ENCODE results near the gene RC3H1. TPM values are rescaled to one million over a fixed set of nuclear protein-coding genes. Genes with fewer than 3 reads are reported as not detected.

RC3H1 gene
- total RNA-seq, 1 donor from 2014 or later, result 39.4 TPM

DNA sequence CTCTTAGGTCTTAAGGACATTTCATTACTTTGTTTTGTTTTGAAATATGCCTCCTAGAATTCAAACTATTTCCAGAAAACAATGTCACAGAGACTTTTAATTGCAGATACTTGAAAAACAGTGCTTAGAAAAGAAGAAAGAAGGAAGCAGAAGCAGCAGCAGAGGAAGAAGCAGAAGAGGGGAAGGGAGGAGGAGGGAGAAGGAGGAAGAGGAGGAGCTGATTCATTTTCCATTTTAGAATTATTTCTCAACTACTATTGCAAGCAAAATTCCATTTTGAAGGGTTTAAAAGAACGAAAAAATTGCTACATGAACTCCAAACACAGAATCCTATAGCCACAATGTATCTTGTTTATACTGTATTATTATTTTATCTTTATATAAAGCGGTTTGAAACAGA lies 13.9 kb downstream of the RC3H1 start:
- Mint-ChIP-seq H3K27ac (no peak overlapping the region), H3K27me3 (no peaks in the 10 kb centered on the region), H3K4me3 (no peak overlapping the region), H3K36me3 (peaks cover 29% of the 10 kb centered on the region), H3K4me1 (ENCODE audit: unreplicated experiment) (peaks cover 15% of the 10 kb centered on the region), H3K9me3 (peaks cover 3% of the 10 kb centered on the region)
- no peak for DNase-seq (ENCODE audit: extremely low spot score, unreplicated experiment)
- no peak for TF ChIP-seq CTCF (conservative IDR thresholded peaks at IDR 0.05)

GRCh38 chr1:174007851-174008250 lies 14.3 kb downstream of the RC3H1 start:
- H3K9me3 Mint-ChIP-seq, result no peaks in the 10 kb centered on the region
- peaks cover 26% of the 10 kb centered on the region for H3K36me3 Mint-ChIP-seq
- H3K4me1 Mint-ChIP-seq (ENCODE audit: unreplicated experiment), result peaks cover 16% of the 10 kb centered on the region
- no peak overlapping the region for H3K27ac Mint-ChIP-seq
- H3K4me3 Mint-ChIP-seq, result no peak overlapping the region
- no peaks in the 10 kb centered on the region for H3K27me3 Mint-ChIP-seq
- DNase-seq (ENCODE audit: extremely low spot score, unreplicated experiment), result no peak
- TF ChIP-seq CTCF (conservative IDR thresholded peaks at IDR 0.05), result no peak

DNA sequence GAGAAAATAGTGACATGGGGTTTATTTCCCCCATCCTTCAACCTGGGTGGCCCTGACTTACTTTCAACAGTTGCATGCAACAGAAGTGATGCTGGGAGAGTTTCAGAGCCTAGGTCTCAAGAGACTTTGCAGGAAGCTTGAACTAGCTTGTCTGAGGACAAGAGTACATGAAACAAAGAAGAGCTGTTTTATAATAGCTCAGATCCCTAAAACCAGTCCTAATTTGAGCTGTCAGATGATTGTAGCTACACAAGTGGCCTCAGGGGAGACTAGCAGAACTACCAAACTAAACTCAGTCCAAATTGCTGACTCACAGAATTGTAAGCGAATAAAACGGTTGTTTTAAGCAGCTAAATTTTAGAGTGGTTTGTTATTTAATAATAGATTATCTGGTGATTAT lies 17.1 kb downstream of the RC3H1 start:
- no peak overlapping the region for H3K27ac Mint-ChIP-seq
- H3K4me1 Mint-ChIP-seq (ENCODE audit: unreplicated experiment), result peaks cover 34% of the 10 kb centered on the region
- TF ChIP-seq CTCF (conservative IDR thresholded peaks at IDR 0.05), result no peak
- no peaks in the 10 kb centered on the region for H3K27me3 Mint-ChIP-seq
- H3K4me3 Mint-ChIP-seq, result peak overlapping the region; percentile 48
- no peaks in the 10 kb centered on the region for H3K9me3 Mint-ChIP-seq
- DNase-seq (ENCODE audit: extremely low spot score, unreplicated experiment), result no peak
- peaks cover 15% of the 10 kb centered on the region for H3K36me3 Mint-ChIP-seq

- DNase-seq (ENCODE audit: extremely low spot score, unreplicated experiment), result no peak
- Mint-ChIP-seq H3K4me1 (ENCODE audit: unreplicated experiment) (peaks cover 34% of the 10 kb centered on the region), H3K36me3 (peaks cover 8% of the 10 kb centered on the region), H3K9me3 (no peaks in the 10 kb centered on the region), H3K27ac (no peak overlapping the region), H3K27me3 (no peaks in the 10 kb centered on the region), H3K4me3 (no peak overlapping the region)
- no peak for TF ChIP-seq CTCF (conservative IDR thresholded peaks at IDR 0.05)
These were observed 18.3 kb downstream of the RC3H1 start for GRCh38 chr1:174003867-174004266.

DNA sequence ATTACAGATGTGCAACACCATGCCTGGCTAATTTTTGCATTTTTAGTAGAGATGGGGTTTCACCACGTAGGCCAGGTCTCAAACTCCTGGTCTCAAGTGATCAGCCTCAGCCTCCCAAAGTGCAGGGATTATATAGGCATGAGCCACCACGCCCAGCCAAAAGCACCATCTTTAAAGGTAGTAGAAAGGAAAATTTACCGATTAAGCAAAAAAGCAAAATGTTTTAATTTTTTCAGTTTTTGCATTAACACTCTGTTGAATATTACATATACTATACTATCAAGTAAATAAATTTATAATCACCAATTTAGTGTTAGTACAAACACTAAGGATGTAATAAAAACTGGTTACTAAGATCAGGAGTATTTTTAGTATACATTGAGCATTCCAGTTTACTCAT lies 20.6 kb downstream of the RC3H1 start:
- Mint-ChIP-seq H3K27ac (no peak overlapping the region), H3K27me3 (no peaks in the 10 kb centered on the region), H3K9me3 (no peaks in the 10 kb centered on the region), H3K36me3 (peaks cover 15% of the 10 kb centered on the region), H3K4me1 (ENCODE audit: unreplicated experiment) (peaks cover 30% of the 10 kb centered on the region), H3K4me3 (no peak overlapping the region)
- no peak for DNase-seq (ENCODE audit: extremely low spot score, unreplicated experiment)
- TF ChIP-seq CTCF (conservative IDR thresholded peaks at IDR 0.05), result no peak

DNA sequence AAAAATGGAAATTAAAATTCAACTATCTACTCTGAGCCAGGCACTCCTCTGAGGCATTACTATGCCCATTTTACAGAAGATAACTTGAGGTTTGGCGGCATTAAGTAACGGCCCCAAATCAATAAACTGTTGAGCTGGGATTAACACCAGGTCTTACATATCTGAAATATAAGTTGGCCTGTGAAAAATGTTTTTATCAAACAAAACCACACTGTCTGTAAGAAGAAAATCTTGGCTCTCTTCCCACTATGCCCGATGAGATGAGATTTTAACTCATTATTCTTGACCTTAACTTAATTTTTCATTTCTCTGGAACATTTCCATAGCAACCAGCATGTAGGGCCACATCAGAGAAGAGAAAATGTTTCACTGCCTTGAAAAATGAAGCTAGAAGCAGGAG lies 21.8 kb downstream of the RC3H1 start:
- H3K36me3 Mint-ChIP-seq, result peaks cover 21% of the 10 kb centered on the region
- DNase-seq (ENCODE audit: extremely low spot score, unreplicated experiment), result no peak
- H3K27ac Mint-ChIP-seq, result no peak overlapping the region
- no peak overlapping the region for H3K4me3 Mint-ChIP-seq
- TF ChIP-seq CTCF (conservative IDR thresholded peaks at IDR 0.05), result no peak
- H3K9me3 Mint-ChIP-seq, result no peaks in the 10 kb centered on the region
- peaks cover 26% of the 10 kb centered on the region for H3K4me1 Mint-ChIP-seq (ENCODE audit: unreplicated experiment)
- no peaks in the 10 kb centered on the region for H3K27me3 Mint-ChIP-seq
